Left lung (tissue), 10 donors: ENCODE data around the gene OR52B4. TPM values are rescaled to one million over a fixed set of nuclear protein-coding genes. Genes with fewer than 3 reads are reported as not detected.
A peak's percentile ranks its signal among the peaks of the same experiment; 100 is the strongest.
"Not testable (repeated sequence)": the region's sequence is repeated elsewhere in the genome, so short reads cannot be mapped to it uniquely, and the experiment has no call there.

Source experiments
- ATAC-seq: fragments of 200-7000 bp; cut with Tn5 transposase; one replicate; pipeline ENCODE4 v1.9.1; 2020; ENCODE audit warnings: moderate library complexity
- DNase-seq, 4 donors: peaks; one replicate each; pipeline ENCODE4 v3.0.0-alpha.2; 2013 to 2020
- H3K27ac ChIP-seq, 2 donors: fragments of 200-600 bp; sonication (generic) in 1 of 2; one replicate each; pipeline versions ENCODE4 v1.5.0 to v1.8.0; 2020 to 2021
- H3K27me3 ChIP-seq, 2 donors: fragments of 200-600 bp; sonication (generic) in 1 of 2; one replicate each; pipeline versions ENCODE4 v1.5.0 to v1.8.0; 2020 to 2021
- H3K36me3 ChIP-seq, 2 donors: fragments of 200-600 bp; sonication (generic) in 1 of 2; one replicate each; pipeline versions ENCODE4 v1.5.0 to v1.8.0; 2020 to 2021
- H3K4me1 ChIP-seq, 2 donors: fragments of 200-600 bp; one replicate each; pipeline ENCODE4 v1.8.0; 2021
- H3K4me3 ChIP-seq, 2 donors: fragments of 200-600 bp; sonication (generic) in 1 of 2; one replicate each; pipeline versions ENCODE4 v1.5.0 to v1.8.0; 2020 to 2021; ENCODE audit warnings: mild to moderate bottlenecking in 1 of 2
- H3K9me3 ChIP-seq, 2 donors: fragments of 200-600 bp; sonication (generic) in 1 of 2; one replicate each; pipeline versions ENCODE4 v1.5.0 to v1.8.0; 2020 to 2021
- intact Hi-C, 2 donors: fragments of 100-400 bp; cut with DNase I; formaldehyde crosslinking; loops; one replicate each; pipeline versions ENCODE4 v1.11.2 to v1.14.2; 2022
- polyA plus RNA-seq, 6 donors: library from polyadenylated mRNA; unstranded; fragments of 120-200 nt; gene quantifications; one replicate each; pipeline ENCODE4 v1.2.1, GENCODE V29; 2013; ENCODE audit not compliant: insufficient read length in 6 of 6
- total RNA-seq, 2 donors: library from RNA; stranded (reverse); fragmentation: NEBNext Ultra II Directional; extraction: Animal tissue kit (Norgen Biotek cat#: 25700); gene quantifications; one replicate each; pipeline ENCODE4 v1.2.1, GENCODE V29; 2021
- TF ChIP-seq, protein P1 (sequence below), 2 donors: fragments of 200-600 bp; sonication (generic) in 1 of 2; IDR thresholded peaks; one replicate each; pipeline versions ENCODE4 v1.5.0 to v1.8.0; 2021; ENCODE audit warnings: antibody characterized with exemption in 2 of 2
- donor health status: DM: no; HTN: yes; CAD: no.
- donor health status: DM: no; HTN: no; CAD: no.

The OR52B4 gene
- total and polyA plus RNA-seq, 8 donors, result not detected

- peak; percentile 86 for ATAC-seq
- intact Hi-C loops, result no loop called here
Measured at GRCh38 chr11:4370166-4370565, 2.0 kb upstream of the OR52B4 start.

DNA sequence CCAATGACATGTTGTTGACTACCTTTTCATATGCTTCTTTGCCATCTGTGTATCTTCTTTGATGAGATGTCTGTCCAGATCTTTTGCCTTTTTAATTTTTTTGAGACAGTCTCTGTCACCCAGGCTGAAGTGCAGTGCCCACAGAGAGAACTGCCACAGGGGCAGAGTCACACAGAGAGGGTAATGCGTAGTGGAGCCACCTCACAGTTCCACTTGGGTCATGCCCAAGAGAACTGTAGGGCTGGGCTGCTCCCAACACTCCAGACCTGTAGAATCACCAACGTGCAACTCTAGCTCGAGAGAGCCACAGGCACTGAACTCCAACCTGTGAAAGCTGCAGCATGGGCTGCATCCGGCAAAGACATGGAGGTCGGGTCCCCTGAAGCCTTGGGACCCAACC, 20.0 kb downstream of the OR52B4 start:
- H3K27ac ChIP-seq, H3K4me3 ChIP-seq, H3K36me3 ChIP-seq, intact Hi-C loops, DNase-seq, H3K27me3 ChIP-seq, H3K9me3 ChIP-seq, H3K4me1 ChIP-seq, ATAC-seq: not testable (repeated sequence)

More at GRCh38 chr11:4370166-4370565, 2.0 kb upstream of the OR52B4 start:
- DNase-seq, result no peak
- Histone ChIP-seq H3K27ac (no peak overlapping the region), H3K36me3 (no peaks in the 10 kb centered on the region), H3K27me3 (no peaks in the 10 kb centered on the region), H3K4me1 (no peaks in the 10 kb centered on the region), H3K4me3 (no peak overlapping the region), H3K9me3 (no peaks in the 10 kb centered on the region)
- TF ChIP-seq, protein P1, sequence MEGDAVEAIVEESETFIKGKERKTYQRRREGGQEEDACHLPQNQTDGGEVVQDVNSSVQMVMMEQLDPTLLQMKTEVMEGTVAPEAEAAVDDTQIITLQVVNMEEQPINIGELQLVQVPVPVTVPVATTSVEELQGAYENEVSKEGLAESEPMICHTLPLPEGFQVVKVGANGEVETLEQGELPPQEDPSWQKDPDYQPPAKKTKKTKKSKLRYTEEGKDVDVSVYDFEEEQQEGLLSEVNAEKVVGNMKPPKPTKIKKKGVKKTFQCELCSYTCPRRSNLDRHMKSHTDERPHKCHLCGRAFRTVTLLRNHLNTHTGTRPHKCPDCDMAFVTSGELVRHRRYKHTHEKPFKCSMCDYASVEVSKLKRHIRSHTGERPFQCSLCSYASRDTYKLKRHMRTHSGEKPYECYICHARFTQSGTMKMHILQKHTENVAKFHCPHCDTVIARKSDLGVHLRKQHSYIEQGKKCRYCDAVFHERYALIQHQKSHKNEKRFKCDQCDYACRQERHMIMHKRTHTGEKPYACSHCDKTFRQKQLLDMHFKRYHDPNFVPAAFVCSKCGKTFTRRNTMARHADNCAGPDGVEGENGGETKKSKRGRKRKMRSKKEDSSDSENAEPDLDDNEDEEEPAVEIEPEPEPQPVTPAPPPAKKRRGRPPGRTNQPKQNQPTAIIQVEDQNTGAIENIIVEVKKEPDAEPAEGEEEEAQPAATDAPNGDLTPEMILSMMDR (IDR thresholded peaks at IDR 0.05), result no peak

DNA sequence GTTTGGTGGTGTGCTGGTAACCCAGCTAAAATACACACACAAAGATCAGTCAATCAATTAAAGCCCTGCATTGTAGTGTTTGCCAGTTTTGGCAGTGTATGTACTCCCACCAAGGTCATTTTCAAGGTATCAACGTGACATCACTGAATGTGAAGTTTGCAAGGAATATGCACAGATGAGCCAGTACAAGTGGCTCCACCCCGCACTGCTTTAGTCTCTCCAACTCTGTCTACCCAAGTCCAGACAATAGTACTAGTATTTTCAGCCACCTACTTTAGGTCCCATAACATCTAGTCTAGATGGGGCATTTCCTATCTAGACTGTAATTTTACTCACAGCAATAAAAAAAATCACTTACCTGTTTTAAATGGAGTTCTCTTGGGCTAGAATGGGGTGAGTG, 22.8 kb downstream of the OR52B4 start:
- ATAC-seq, intact Hi-C loops, H3K9me3 ChIP-seq, H3K4me1 ChIP-seq, H3K4me3 ChIP-seq, DNase-seq, H3K36me3 ChIP-seq, H3K27me3 ChIP-seq, H3K27ac ChIP-seq: not testable (repeated sequence)

DNA sequence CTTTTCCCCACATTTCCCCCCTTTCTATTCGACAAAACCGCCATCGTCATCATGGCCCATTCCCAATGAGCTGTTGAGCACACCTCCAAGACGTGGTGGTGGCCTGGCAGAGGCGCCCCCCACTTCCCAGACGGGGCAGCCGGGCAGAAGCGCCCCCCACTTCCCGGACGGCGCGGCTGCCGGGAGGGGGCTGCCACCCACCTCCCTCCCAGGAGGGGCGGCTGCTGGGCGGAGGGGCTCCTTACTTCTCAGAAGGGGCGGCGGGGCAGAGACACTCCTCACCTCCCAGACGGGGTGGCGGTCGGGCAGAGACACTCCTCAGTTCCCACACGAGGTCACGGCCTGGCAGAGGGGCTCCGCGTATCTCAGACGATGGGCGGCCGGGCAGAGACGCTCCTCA, 33.8 kb downstream of the OR52B4 start:
- DNase-seq, H3K27ac ChIP-seq, intact Hi-C loops, H3K4me1 ChIP-seq, H3K9me3 ChIP-seq, H3K36me3 ChIP-seq, H3K4me3 ChIP-seq, ATAC-seq, H3K27me3 ChIP-seq: not testable (repeated sequence)

Other genes starting within 250 kb of the OR52B4 start
- gene TRIM21, start 25.3 kb upstream of the OR52B4 start, total RNA-seq, result 10 to 100 TPM; 26.3 to 36.8 TPM
- gene TRIM21, start 25.3 kb upstream of the OR52B4 start, polyA plus RNA-seq, result 10 to 100 TPM; 25.4 to 30.8 (median 26.3) TPM
- gene OR52K2, start 80.9 kb upstream of the OR52B4 start, total RNA-seq, result 1 to 10 TPM in 1 of 2 donors, not detected in 1; 1.9 TPM
- not detected for gene OR52K2, start 80.9 kb upstream of the OR52B4 start, polyA plus RNA-seq
- under 1 TPM; 0.09 to 0.86 TPM for gene OR52K1, start 114.3 kb upstream of the OR52B4 start, total RNA-seq
- under 1 TPM; 0.21 to 0.35 (median 0.27) TPM for gene OR52K1, start 114.3 kb upstream of the OR52B4 start, polyA plus RNA-seq
- gene OR52M1, start 176.8 kb upstream of the OR52B4 start, total RNA-seq, result not detected
- not detected for gene OR52M1, start 176.8 kb upstream of the OR52B4 start, polyA plus RNA-seq
- gene OR52I2, start 213.4 kb upstream of the OR52B4 start, total RNA-seq, result not detected
- gene OR52I2, start 213.4 kb upstream of the OR52B4 start, polyA plus RNA-seq, result under 1 TPM in 4 of 6 donors, not detected in 2; 0.03 to 0.07 (median 0.03) TPM
- gene OR52I1, start 225.7 kb upstream of the OR52B4 start, total RNA-seq, result not detected
- gene OR52I1, start 225.7 kb upstream of the OR52B4 start, polyA plus RNA-seq, result under 1 TPM in 5 of 6 donors, not detected in 1; 0.08 to 0.14 (median 0.11) TPM
- 10 to 100 TPM; 12.5 to 14.1 TPM for gene TRIM68, start 239.8 kb upstream of the OR52B4 start, total RNA-seq
- gene TRIM68, start 239.8 kb upstream of the OR52B4 start, polyA plus RNA-seq, result 10 to 100 TPM; 17.9 to 23.6 (median 19.0) TPM